NCI-H1436 (cell line): ENCODE data around the gene HERC4.
"Not testable (repeated sequence)": the region's sequence is repeated elsewhere in the genome, so short reads cannot be mapped to it uniquely, and the experiment has no call there.

ENCODE experiments used
- DNase-seq: peaks from one replicate; lab custom pipeline; 2025; lab: John Stamatoyannopoulos, UW

HERC4 gene

DNA sequence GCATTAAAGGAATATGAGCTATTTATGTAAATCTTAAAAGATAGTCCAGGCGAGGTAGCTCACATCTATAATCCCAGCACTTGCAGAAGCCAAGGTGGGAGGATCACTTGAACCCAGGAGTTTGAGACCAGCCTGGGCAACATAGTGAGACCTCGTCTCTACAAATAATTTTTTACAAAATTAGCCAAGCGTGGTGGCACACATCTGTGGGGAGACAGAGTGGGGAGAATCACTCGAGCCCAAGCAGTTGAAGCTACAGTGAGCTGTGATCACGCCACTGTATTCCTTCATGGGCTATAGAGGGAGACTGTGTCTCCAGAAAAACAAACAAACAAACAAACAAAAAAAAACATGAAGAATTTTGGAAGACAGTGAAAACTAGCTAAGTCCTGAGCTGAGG is 28.4 kb downstream of the HERC4 start:
- DNase-seq: no peak

DNA sequence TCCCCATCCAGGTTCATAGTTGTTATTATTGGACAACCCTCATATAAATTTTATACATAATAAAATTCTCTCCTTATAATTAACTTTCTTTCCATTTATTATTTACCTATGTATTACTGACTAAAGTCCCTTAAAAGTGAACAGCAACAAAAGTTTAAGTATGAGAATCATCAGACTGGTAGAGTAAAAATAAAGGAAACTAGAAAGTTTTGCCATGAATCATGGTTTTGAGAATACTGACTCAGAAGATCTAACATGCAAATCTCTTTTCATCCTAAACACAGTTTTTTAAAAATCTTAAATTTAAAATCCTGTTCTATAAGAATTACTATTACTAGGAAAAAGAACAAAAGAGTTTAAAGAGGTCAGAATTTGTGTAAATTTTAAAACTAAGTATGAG is 32.1 kb downstream of the HERC4 start:
- DNase-seq: no peak

DNA sequence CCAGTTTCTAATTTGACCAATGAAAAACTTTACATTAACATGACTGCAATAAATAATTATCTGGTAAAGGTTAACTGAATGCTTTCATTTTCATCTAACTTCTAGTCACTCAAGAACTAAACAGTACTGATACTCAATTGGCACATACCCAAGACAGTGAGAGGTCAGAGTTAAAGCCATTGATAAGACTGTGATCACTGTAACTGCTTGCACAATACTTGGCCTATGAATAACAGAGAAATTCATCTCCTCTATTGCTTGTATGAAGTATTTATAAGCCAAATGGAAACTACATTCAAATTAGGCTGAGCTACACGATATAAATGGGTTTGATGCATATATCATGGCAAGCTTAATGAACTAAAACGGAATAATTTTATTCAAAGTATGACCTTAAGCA is 43.0 kb downstream of the HERC4 start:
- DNase-seq: no peak

DNA sequence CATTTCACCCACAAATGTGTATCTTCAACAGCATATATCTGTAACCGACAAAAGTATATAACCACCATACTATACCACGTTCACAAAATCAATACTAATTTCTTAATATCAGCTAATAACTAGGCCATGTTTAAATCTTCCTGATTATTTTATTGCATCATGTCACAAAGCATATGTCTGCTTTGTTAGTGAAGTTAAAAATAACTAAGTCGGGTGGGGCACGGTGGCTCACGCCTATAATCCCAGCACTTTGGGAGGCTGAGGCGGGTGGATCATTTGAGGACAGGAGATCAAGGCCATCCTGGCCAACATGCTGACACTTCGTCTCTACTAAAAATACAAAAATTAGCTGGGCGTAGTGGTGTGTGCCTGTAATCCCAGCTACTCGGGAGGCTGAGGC is 47.7 kb downstream of the HERC4 start:
- no peak for DNase-seq

- no peak for DNase-seq
Measured at GRCh38 chr10:68023292-68023691, 51.8 kb downstream of the HERC4 start.

- not testable (repeated sequence) for DNase-seq
Measured at GRCh38 chr10:68022324-68022723, 52.8 kb downstream of the HERC4 start.

- not testable (repeated sequence) for DNase-seq
Measured at GRCh38 chr10:68016519-68016918, 58.6 kb downstream of the HERC4 start.

- DNase-seq: no peak
Measured at GRCh38 chr10:68010426-68010940, 64.6 kb downstream of the HERC4 start.

GRCh38 chr10:68007356-68007755 is 67.7 kb downstream of the HERC4 start:
- no peak for DNase-seq

- DNase-seq: no peak
Measured at GRCh38 chr10:68001539-68001938, 73.5 kb downstream of the HERC4 start.

- DNase-seq: no peak
Measured at GRCh38 chr10:68001000-68001399, 74.1 kb downstream of the HERC4 start.

DNA sequence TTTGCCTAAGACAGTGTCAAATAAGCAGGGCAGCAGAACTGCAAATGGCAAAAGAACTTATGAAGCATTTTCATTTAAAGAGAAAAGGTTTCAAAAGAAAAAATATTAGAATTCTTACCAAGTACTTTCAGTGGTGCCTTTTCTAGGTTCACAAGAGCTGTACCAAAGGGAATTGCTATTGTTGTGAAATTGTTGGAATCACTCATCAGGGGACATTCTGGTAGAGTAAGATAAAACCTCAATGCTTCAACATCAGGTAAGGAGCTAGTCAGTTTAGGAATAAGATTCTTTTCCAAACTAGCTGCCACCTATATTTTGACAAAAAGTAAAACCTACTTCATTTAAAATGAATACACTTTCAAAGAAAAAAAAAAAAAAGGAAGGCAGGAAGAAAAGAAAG is 85.0 kb downstream of the HERC4 start:
- no peak for DNase-seq

- no peak for DNase-seq
Measured at GRCh38 chr10:67988606-67989005, 86.5 kb downstream of the HERC4 start.

GRCh38 chr10:67982603-67983002 is 92.5 kb downstream of the HERC4 start:
- DNase-seq: not testable (repeated sequence)

DNA sequence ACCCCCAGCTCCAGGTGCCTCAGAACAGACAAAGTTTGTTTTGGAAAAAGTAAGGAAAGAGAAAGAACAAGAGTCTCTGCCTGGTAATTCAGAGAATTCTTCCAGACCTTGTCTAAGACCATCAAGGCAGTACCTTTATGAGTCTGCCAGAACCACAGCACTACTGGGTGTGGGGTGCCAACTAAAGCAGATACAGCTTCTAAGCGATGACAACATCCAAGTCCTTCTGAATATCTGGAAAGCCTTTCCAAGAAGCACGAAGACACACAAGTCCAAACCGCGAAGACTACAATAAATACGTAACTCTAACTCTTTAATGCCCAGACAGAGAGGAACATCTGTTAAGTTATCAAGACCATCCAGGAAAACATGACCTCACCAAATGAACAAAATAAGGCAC is 96.3 kb downstream of the HERC4 start:
- no peak for DNase-seq

DNA sequence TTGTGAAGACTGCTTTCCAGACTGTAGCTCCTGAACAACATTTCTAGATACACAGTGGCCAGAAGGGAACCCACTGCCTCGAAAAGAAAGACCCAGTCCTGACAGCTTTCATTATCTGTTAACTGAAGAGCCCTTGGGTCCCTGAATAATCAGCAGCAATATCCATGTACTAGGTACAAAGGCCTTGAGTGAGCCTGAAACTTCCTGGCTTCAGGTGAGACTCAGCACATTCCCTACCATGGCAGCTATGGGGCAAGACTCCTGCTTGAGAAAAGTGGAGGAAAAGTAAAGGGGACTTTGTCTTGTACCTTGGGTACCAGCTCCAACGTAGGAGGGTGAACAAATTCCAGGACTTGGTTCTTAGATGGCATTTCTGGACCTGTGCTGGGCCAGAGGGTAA is 97.8 kb downstream of the HERC4 start:
- no peak for DNase-seq

- DNase-seq: no peak
Measured at GRCh38 chr10:67976292-67977245, 98.5 kb downstream of the HERC4 start.

GRCh38 chr10:67975871-67976270 is 99.2 kb downstream of the HERC4 start:
- DNase-seq: no peak

GRCh38 chr10:67971311-67971710 is 103.8 kb downstream of the HERC4 start:
- no peak for DNase-seq

DNA sequence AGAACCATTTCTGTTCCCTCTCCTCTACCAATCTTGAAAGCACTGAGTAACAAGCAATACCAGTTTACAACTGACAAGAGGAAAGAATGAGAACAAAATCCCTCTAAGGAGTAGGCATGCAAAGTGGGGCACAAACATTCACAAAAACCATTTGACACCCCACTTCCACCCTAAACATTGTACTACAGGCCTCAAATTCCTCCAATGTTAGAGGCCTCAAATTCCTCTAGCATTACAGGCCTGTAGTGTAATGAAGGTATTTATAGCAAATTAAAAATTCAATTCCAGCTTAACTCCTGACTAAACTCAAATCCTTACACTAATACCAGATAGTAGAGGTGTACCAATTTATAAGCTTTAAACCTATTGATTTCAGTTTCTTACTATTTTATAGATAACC is 105.2 kb downstream of the HERC4 start:
- no peak for DNase-seq

DNA sequence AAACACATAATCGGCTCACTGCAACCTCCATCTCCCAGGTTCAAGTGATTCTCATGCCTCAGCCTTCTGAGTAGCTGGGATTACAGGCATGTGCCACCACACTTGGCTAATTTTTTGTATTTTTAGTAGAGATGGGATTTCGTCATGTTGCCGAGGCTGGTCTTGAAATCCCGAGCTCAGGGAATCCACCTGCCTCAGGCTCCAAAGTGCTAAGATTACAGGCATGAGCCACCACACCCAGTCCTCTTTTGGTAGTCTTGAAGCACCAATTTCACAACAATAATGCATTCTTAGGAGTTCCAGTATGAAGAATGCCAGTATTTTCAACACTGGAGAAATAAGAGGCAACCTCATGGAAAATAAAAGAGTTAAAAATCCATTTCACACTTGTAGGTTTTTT is 109.0 kb downstream of the HERC4 start:
- not testable (repeated sequence) for DNase-seq

DNA sequence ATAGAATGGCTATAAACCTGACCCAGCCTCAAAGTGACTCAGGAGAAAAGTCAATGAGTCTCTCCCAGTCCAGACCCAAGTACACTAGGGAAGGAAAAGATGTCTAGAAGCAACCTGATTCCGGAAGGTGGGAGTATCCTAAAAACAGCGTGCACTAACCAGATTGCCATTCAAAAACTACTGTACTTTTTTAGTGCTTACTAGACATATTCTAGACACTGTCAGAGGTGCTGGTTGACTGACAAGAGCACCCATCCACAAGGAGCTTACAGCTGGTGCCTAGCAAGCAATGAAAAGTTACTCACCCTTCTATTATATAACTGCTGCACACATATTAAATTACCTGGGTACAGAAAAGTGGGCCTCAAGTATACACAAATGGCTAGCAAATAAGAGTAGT is 109.6 kb downstream of the HERC4 start:
- DNase-seq: no peak

GRCh38 chr10:67959839-67960476 is 115.1 kb downstream of the HERC4 start:
- DNase-seq: no peak
